DND-41 (cell line): ENCODE results near the gene F7.

ENCODE experiments used
- EZH2 ChIP-seq: IDR thresholded peaks from 3 replicates; pipeline ENCODE4 v1.6.1; 2012; ENCODE audit warnings: borderline replicate concordance, low read depth, mild to moderate bottlenecking, moderate library complexity, low read length, inconsistent platforms; ENCODE audit not compliant: severe bottlenecking
- TF ChIP-seq, protein P1 (sequence below): IDR thresholded peaks from 2 replicates; pipeline ENCODE4 v1.5.1; 2012; ENCODE audit warnings: borderline replicate concordance, low read length, moderate library complexity, mild to moderate bottlenecking; ENCODE audit not compliant: poor library complexity, severe bottlenecking; ENCODE audit errors: extremely low read depth

GRCh38 chr13:113080901-113081521 is 24.6 kb upstream of the F7 start:
- TF ChIP-seq, protein P1, sequence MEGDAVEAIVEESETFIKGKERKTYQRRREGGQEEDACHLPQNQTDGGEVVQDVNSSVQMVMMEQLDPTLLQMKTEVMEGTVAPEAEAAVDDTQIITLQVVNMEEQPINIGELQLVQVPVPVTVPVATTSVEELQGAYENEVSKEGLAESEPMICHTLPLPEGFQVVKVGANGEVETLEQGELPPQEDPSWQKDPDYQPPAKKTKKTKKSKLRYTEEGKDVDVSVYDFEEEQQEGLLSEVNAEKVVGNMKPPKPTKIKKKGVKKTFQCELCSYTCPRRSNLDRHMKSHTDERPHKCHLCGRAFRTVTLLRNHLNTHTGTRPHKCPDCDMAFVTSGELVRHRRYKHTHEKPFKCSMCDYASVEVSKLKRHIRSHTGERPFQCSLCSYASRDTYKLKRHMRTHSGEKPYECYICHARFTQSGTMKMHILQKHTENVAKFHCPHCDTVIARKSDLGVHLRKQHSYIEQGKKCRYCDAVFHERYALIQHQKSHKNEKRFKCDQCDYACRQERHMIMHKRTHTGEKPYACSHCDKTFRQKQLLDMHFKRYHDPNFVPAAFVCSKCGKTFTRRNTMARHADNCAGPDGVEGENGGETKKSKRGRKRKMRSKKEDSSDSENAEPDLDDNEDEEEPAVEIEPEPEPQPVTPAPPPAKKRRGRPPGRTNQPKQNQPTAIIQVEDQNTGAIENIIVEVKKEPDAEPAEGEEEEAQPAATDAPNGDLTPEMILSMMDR = no peak
- TF ChIP-seq EZH2 = no peak
